Measurements from ENCODE around the gene FOXO6. TPM values are rescaled to one million over a fixed set of nuclear protein-coding genes. Genes with fewer than 3 reads are reported as not detected.

Gene FOXO6
- total RNA-seq, 4 donors from 2014 or later: 0.44 to 4.4 (median 1.7) TPM

DNA sequence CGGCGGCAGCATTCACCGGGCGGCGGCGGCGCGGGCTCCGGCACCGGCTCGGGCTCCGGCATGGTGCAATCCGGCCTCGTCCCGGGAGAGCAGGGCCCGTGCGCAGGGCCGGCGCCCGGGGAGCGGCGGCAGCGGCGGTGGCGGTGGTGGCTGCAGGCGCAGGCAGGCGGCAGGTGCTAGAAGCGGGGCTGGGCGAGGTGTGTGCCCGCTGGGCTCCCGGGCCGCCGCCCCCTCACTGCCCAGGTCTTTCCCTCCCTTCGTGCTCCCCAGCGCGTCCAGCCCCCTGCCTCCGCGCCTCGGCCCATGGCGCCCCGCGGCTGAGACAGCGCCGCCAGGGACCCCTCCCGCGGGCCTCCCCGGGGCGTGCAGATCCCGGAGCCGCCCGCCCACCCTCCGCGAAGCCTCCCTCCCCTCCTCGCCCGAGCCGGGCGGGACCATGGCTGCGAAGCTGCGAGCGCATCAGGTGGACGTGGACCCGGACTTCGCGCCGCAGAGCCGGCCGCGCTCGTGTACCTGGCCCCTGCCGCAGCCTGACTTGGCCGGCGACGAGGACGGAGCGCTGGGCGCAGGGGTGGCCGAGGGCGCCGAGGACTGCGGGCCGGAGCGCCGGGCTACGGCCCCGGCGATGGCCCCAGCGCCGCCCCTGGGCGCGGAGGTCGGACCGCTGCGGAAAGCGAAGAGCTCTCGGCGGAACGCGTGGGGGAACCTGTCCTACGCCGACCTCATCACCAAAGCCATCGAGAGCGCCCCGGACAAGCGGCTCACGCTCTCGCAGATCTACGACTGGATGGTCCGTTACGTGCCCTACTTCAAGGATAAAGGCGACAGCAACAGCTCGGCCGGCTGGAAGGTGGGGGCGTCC, 492 bp downstream of the FOXO6 start:
- Histone ChIP-seq H3K4me1 (peaks cover 0 to 59% (median 21%) of the 10 kb centered on the region in 4 donors), H3K9me3 (no peaks in the 10 kb centered on the region)

GRCh38 chr1:41362357-41362721, 1.1 kb downstream of the FOXO6 start:
- TF ChIP-seq EP300 (IDR thresholded peaks at IDR 0.05): no peak
- TF ChIP-seq, protein P1, sequence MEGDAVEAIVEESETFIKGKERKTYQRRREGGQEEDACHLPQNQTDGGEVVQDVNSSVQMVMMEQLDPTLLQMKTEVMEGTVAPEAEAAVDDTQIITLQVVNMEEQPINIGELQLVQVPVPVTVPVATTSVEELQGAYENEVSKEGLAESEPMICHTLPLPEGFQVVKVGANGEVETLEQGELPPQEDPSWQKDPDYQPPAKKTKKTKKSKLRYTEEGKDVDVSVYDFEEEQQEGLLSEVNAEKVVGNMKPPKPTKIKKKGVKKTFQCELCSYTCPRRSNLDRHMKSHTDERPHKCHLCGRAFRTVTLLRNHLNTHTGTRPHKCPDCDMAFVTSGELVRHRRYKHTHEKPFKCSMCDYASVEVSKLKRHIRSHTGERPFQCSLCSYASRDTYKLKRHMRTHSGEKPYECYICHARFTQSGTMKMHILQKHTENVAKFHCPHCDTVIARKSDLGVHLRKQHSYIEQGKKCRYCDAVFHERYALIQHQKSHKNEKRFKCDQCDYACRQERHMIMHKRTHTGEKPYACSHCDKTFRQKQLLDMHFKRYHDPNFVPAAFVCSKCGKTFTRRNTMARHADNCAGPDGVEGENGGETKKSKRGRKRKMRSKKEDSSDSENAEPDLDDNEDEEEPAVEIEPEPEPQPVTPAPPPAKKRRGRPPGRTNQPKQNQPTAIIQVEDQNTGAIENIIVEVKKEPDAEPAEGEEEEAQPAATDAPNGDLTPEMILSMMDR (IDR thresholded peaks at IDR 0.05): no peak
- TF ChIP-seq POLR2A (IDR thresholded peaks at IDR 0.05): no peak
- Histone ChIP-seq H3K27ac (peak overlapping the region in 1 of 4 donors; percentile 82), H3K4me1 (peaks cover 0 to 63% (median 24%) of the 10 kb centered on the region in 4 donors), H3K27me3 (peaks cover 0 to 33% of the 10 kb centered on the region in 2 donors), H3K9me3 (no peaks in the 10 kb centered on the region), H3K36me3 (no peaks in the 10 kb centered on the region), H3K4me3 (peak overlapping the region; percentile 28 to 79 (median 55))
- DNase-seq (ENCODE audit: low spot score in 2 of 2): no peak
- WGBS, 2 donors: 6 to 13% methylated on average over 6 to 15 of the region's 20 CpGs

More for the DNA sequence above, 492 bp downstream of the FOXO6 start:
- Histone ChIP-seq H3K27ac (peak overlapping the region in 3 of 4 donors; percentile 3 to 82 (median 36)), H3K27me3 (peaks cover 0 to 27% of the 10 kb centered on the region in 2 donors), H3K4me3 (peak overlapping the region; percentile 39 to 79 (median 55)), H3K36me3 (no peaks in the 10 kb centered on the region)
- 0% methylated on average over 2 to 14 of the region's 113 CpGs for WGBS, 2 donors
- TF ChIP-seq, protein P1 (IDR thresholded peaks at IDR 0.05): no peak
- no peak for TF ChIP-seq EP300 (IDR thresholded peaks at IDR 0.05)
- peak in 1 of 2 donors; percentile 46 for TF ChIP-seq POLR2A (IDR thresholded peaks at IDR 0.05)
- DNase-seq (ENCODE audit: low spot score in 2 of 2): no peak

DNA sequence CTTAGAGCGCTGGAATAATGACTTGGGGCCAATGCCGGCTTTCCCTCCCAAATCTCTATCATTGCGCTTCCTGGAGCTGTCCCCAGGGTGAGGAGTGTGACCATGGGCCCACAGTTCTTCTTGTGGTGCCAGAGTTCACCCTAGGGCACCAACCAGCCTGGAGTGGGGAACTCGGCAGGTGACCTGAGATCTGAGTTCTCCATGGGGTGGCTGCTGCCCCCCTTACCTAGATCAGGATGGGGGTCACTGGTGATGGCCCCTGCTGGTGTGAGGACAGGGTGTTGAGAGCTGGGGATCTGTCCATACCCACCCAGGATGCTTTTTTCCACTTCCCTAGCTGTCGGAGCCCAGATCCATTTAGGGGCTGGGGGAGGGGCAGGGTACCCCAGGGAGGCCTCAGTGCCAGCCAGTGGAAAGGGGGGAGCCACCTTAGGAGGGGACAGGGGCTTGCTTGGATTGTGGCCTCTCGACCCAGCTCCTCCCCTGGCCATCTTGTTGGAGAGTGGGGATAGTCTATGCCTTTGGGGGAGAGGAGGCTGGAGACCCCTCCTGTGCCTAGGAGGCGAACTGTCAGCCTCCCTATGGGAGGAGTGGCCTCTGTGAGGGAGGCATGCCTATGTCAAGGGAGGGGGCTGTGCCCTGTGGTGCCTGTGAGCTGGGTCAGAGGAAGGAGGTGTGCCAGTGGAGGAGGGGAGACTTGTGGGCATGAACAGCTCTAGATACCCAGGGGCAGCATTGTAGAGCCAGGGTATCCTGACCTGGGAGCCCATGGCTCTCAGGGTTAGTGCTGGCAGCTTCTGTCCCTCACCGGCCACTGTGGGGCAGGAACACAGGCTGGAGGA, 1.7 kb downstream of the FOXO6 start:
- Histone ChIP-seq H3K36me3 (no peaks in the 10 kb centered on the region), H3K27me3 (peaks cover 0 to 32% of the 10 kb centered on the region in 2 donors), H3K4me1 (peaks cover 0 to 60% (median 24%) of the 10 kb centered on the region in 4 donors), H3K27ac (no peak overlapping the region), H3K4me3 (no peak overlapping the region), H3K9me3 (no peaks in the 10 kb centered on the region)
- DNase-seq (ENCODE audit: low spot score in 2 of 2): no peak
- 60 to 66% methylated on average over 8 of the region's 8 CpGs for WGBS, 2 donors
- no peak for TF ChIP-seq POLR2A (IDR thresholded peaks at IDR 0.05)
- no peak for TF ChIP-seq EP300 (IDR thresholded peaks at IDR 0.05)
- TF ChIP-seq, protein P1 (IDR thresholded peaks at IDR 0.05): no peak

GRCh38 chr1:41363591-41364320, 2.5 kb downstream of the FOXO6 start:
- H3K27me3 ChIP-seq: peaks cover 0 to 25% of the 10 kb centered on the region in 2 donors
- H3K4me1 ChIP-seq: peaks cover 0 to 52% (median 24%) of the 10 kb centered on the region in 4 donors
- H3K4me3 ChIP-seq: no peak overlapping the region
- H3K36me3 ChIP-seq: no peaks in the 10 kb centered on the region
- TF ChIP-seq POLR2A (IDR thresholded peaks at IDR 0.05): no peak
- no peak for TF ChIP-seq EP300 (IDR thresholded peaks at IDR 0.05)
- TF ChIP-seq, protein P1 (IDR thresholded peaks at IDR 0.05): no peak
- H3K27ac ChIP-seq: no peak overlapping the region
- 95 to 100% methylated on average over 4 of the region's 4 CpGs for WGBS, 2 donors
- DNase-seq (ENCODE audit: low spot score in 2 of 2): no peak
- no peaks in the 10 kb centered on the region for H3K9me3 ChIP-seq

Measured in tibial nerve (tissue), 4 donors.